GM03348 (cell line): ENCODE measurements around the gene ZC3H14.

Experiments used
- DNase-seq: peaks from one replicate; pipeline ENCODE4 v3.0.0; 2012; ENCODE audit warnings: low spot score

The ZC3H14 gene

DNA sequence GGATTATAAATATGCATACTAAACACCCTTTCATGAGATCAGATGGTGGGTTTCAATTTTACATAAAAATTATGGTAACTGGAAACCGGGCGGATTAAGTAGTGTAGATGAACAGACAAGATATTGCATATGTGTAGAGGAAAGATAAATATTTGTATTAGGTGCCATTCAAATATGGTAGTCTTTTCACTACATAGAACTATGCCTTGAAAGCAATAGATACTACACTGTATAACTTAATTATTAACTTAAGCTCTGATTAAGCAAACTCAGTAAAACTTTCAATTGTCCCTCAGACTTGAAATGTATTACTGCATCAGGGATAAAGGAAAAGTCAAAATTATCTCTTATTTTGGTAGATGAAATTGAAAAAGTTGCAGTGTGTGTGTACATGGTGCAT lies 10.0 kb upstream of the ZC3H14 start:
- no peak for DNase-seq

- no peak for DNase-seq
Observed at GRCh38 chr14:88553886-88554456, 8.9 kb upstream of the ZC3H14 start.

DNA sequence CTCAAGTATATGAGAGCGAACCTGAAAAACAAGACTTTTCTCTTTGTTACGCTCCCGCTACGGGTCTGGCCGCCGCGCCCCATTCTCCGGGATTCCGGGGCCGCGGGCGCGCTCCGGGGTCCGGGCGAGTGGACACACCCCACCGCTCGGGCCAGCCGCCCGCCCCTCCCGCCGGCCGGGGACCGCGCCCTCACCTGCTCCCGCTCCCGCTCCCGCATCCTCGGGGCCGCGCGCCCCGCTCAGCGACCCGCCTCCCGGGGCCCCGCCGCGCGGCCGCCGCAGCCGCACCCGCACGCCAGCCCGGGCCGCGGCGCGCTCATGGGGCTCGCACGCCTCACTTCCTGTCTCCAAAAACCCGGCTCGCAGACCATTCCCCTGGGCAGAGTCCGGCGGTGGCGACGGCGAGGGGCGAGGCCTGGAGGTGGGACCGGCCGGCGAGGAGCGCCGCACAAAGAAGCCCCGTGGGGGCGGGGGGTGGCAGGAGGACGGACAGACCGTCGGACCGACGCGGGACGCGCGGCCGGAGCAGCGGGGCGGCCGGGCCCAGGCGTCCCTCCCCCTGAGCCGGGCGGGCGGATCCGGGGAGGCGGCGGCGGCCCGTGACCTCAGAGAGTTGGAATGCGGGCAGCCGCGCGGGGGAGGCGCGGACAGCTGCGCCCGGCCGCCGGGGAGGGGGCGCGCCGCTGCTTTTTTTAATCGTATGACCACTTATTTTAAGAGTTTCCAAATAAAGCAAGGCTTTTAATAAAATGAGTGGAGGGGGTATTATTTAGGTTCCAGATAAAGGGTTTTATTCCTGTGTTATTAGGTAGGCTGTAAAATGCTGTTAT lies 8.2 kb upstream of the ZC3H14 start, which contains the start of gene PTPN21:
PTPN21 (minus strand) TSS at position 551 of the 830 bp plus-strand sequence. CDS start 4,590 bp downstream, outside the sequence.
- peak; percentile 97 for DNase-seq

DNA sequence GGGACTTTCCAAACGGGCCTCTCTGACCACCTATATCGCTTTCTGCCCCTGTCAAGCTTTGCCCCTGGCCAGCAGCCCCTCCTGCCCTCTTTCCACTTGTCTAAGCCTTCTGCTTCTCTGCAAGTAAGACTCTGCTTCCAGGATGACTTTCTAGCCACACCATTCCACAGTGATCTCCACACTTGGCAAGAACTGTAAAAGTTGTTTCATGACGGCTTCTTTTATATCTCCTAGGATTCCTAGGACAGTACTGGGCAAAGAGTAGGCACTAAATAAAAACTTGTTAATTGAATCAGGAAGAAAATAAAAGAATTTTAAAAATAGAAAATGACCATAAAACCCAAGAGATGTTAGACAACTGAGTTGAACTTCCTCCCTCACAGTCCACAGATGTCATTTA lies 6.3 kb upstream of the ZC3H14 start:
- peak; percentile 27 for DNase-seq

DNA sequence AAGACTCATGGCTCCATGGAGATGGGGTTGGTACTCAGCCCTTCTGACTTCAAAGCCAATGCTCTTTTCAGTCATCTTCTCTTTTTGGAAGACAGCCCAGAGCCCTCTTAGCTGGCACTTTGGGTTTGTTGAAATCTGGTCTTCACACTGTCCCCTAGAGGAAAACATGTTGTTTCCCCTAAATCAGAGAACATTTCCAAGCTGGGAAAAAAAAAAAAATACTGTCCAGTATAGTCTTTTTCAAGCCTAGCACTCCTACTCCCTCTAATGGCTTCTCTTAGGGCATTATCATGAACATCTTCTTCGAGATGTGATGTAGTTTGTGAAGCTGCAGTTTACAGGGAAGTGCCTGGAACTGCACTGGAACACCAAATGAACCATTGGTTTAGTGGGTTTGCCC lies 3.0 kb upstream of the ZC3H14 start:
- peak; percentile 66 for DNase-seq

DNA sequence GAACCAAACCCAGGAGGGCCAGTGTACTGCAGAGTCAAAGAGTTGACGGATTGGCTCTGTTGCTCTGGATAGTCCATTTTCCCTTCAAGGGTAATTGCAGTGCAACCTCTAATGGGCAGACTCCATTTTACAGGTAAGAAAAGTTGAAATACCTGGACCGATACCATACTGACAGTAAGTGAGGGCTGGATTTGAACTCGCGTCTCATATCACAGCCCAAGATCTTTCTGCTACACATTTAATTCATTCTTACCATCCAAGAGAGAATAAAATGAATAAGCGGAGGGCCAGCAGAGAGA lies 356 bp upstream of the ZC3H14 start:
- DNase-seq, result no peak

DNA sequence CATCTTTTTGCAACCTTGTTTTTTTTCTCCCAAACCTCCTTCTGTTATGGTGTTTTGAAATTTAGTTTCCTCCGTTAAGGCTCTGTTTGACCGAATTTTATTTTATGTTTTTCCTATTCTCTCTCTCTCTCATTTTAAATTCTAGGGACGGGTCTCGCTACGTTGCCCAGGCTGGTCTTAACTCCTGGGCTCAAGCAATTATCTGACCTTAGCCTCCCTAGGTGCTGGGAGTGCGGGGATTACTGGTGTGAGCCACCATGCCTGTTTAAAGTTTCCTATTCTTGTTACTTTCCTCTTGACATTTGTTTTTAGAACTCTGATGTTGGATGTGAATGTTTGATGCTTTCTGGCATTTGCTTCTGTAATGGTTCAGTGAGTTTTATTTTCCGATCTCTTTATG lies 1.0 kb downstream of the ZC3H14 start:
- no peak for DNase-seq

DNA sequence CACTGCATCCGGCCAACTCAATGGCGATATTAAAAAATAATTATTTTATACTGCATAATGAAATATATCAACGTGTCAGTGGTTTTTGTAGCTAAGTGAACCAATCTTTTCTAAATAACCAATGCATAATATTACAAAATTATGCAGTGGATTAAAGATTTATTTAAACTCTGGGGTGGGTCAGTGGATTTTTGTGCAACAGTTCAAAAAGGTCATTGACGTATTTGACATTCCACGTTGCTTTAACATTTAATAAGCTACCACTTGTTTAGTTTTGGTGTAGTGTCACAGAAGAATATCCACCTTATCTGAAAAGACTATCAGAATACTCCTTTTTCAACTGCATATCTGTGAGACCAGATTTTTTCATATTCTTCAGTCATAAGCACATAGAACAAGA lies 2.6 kb downstream of the ZC3H14 start:
- no peak for DNase-seq

- DNase-seq, result no peak
Observed at GRCh38 chr14:88568196-88568595, 5.4 kb downstream of the ZC3H14 start.

- no peak for DNase-seq
Observed at GRCh38 chr14:88572117-88572516, 9.3 kb downstream of the ZC3H14 start.

DNA sequence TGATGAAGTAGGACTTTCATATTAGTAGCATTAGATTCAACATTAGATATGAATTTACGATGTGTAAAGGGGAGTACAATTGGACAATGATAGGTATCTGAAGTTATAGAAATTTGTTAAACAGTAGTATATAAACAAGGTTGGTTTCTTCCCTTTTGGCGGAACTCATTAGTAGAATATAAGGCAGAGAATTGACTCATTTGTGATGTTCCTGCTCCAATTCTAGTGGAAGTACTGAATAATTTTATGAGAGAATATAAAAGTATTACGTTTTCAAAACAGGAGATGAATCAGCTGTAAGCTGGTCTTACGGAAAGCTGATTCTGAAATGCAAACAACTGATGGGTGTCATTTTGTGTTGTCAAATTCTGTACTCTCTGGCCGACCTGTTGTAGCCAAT lies 13.4 kb downstream of the ZC3H14 start:
- DNase-seq, result no peak

DNA sequence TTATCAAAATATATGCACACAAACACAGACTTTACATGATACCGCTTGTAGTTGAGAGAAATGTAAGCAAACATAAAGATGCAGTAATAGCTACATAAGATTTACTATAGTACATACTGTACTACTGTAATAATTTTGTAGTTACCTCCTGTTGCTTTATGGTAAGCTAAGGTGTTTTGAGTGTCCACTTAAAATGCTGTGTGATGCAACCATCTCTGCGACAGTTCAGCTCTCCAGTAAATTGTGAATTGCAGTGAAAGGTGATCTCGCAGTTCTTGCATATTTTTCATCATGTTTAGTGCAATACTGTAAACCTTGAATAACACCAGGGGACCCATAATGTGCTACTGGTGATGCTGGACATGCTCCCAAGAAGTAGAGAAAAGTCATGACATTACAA lies 21.6 kb downstream of the ZC3H14 start:
- DNase-seq, result no peak

DNA sequence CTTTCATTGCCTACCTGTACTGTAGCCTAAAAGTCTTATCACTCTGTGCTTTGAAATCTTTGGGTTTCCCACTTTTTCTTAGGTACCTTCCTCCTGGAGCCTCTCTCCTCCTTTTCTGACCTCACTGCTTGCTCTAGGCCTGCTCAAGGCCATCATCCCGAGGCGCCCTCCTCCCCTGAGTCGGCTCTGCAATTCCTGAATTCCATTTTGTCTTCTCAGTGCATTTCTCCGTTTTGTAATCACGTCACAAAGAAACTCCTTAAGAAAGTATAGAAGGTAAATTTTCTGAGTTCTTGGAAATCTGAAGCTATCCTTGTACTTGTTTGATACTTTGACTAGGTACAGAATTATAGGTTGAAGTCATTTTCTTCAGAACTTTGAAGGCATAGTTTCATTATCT lies 25.2 kb downstream of the ZC3H14 start:
- DNase-seq, result no peak

DNA sequence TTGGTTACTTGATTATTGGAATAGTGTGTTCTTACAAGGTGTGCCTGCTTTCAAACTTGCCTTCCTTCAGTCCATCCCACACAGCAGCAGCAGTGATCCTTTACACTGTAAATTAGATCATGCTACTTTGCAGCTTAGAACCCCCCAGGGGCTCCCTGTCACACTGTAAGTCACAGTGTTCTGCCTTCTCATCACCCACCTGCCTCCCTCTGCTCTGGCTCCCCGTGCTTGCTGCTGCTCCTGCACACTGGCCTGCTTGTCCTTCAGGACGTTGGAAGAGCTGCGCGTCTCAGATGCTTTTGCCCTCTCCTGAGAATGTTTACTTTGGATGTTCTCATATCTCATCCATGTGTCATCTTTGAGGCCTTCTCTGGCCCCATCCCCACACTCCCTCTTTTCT lies 27.3 kb downstream of the ZC3H14 start:
- no peak for DNase-seq

- no peak for DNase-seq
Observed at GRCh38 chr14:88592031-88592430, 29.2 kb downstream of the ZC3H14 start.

GRCh38 chr14:88597038-88597437 lies 34.2 kb downstream of the ZC3H14 start:
- DNase-seq, result no peak

DNA sequence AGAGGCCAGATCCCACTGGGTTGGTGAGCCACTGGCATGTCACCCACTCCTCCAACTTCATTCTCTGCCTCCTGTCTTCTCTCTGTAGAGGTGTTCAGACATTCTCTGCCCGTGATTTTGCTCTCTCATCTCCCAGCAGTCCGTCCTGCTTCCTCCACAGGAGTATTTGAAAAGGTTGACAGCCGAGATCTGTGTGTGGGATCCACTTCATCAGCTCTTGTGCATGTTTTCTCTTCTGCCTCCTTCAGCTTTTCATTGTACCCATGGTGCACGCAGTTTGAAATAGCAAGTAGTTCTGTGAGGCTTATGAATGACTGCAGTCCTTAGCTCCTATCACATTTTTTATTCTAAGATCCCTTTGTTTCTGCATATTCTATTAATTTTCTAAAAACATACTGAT lies 34.8 kb downstream of the ZC3H14 start:
- no peak for DNase-seq

GRCh38 chr14:88598097-88598675 lies 35.3 kb downstream of the ZC3H14 start:
- no peak for DNase-seq

DNA sequence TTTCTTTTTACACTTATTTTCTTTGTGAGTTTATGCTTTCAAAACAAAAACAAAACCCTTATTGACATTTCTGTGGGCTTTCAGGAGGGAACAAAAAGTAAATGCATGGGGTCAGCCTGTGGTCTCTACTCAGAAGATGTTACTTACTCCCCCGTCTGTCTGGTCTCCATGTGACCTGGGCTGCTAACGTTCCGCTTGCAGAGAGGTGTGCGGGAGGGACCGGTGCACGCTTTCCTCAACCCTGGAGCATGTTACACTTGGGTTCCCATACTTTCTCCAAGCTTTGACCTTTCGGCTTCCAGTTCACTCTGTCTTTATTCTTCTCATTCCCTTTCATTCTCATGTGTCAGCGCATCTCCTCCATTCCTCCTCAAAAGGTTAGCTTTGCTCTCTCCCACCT lies 36.5 kb downstream of the ZC3H14 start:
- no peak for DNase-seq

DNA sequence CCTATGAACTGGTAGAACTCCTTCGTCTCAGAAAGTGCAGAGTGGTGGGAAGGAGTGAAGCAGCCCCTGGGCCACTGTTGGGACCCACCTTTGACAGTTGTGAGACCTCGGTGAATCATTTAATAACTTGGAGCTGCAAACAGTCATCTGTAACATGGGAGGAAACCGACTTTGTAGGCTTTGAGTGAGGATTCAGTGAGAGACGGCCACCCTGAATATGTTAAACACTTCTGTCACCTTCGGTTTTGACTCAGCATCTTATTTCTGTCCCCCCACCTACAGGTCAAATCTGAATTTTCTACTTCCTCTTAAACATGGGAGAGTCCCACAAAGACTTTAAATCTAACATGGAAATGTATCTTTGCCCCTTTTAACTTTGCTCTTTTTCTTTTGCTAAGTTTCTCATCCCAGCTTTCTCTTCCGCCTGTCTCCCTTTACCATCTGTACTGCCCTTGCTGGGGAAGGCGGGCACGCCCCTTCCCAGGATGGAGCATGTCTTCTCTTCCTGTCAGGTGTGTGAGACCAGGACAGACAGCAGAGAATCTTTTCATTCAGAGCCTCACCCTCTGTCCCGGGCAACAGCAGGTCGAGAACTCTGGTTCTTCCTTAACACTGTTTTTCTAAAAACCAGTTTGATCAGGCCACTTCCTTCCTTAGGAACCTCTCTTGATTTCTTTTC lies 37.1 kb downstream of the ZC3H14 start:
- no peak for DNase-seq

DNA sequence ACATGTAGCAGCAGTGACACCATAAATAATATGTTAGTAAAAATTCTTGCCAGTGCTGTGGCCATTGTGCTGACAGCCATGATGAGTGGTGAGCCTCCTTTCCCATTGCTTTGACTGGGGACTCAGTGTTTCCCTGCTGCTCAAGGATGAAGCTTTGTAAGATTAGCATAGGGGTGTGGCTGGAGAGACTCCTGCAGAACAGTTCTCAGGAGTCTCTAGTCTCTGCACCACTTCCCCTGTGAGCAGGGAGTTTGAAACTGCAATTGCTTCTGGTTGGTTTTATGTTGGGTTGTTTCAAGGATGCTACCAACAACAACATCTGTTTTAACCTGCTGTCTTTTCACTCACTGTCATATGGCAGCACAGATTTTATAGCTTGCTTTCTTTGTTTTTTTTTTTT lies 41.4 kb downstream of the ZC3H14 start:
- DNase-seq, result no peak

DNA sequence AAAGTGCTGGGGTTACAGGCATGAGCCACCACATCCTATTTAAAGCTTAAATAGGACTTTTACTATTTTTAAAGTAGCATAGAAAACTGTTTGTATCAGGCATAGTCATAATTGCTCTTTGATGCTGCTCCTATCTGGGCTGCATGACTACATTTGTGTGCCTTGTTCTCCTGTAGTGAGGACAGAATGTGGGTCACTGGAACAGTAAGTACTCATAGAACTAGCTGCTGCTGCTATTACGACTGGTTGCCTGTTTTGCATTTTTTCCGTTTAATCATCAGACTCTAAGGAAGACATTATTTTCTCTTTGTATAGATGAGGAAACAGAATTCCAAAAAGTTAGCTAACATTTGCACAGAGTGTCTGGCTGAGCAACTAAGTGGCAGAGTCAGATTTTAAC lies 42.8 kb downstream of the ZC3H14 start:
- DNase-seq, result no peak

- DNase-seq, result no peak
Observed at GRCh38 chr14:88607829-88608228, 45.0 kb downstream of the ZC3H14 start.
